Tibial nerve (tissue), 4 donors: Measurements from ENCODE around the gene DLST. TPM values are rescaled to one million over a fixed set of nuclear protein-coding genes. Genes with fewer than 3 reads are reported as not detected.

Source experiments
- DNase-seq, 2 donors: peaks; one replicate each; pipeline ENCODE4 v3.0.0-alpha.2; 2019; ENCODE audit warnings: low spot score in 2 of 2
- H3K27ac ChIP-seq, 4 donors: fragments of 200-600 bp; sonication (generic) in 3 of 4; one replicate each; pipeline ENCODE4 v1.5.1; 2017 to 2019; ENCODE audit warnings: mild to moderate bottlenecking in 1 of 4
- H3K27me3 ChIP-seq, 2 donors: fragments of 200-600 bp; sonication (generic) in 1 of 2; one replicate each; pipeline versions ENCODE4 v1.5.1 to v1.6.0; 2017 to 2019
- H3K36me3 ChIP-seq, 3 donors: fragments of 200-600 bp; sonication (generic); one replicate each; pipeline ENCODE4 v1.5.1; 2018 to 2019
- H3K4me1 ChIP-seq, 4 donors: fragments of 200-600 bp; sonication (generic) in 3 of 4; one replicate each; pipeline ENCODE4 v1.5.1; 2017 to 2019
- H3K4me3 ChIP-seq, 4 donors: fragments of 200-600 bp; sonication (generic) in 3 of 4; one replicate each; pipeline ENCODE4 v1.5.1; 2017 to 2019; ENCODE audit warnings: mild to moderate bottlenecking in 1 of 4, moderate library complexity in 1 of 4
- H3K9me3 ChIP-seq, 4 donors: fragments of 200-600 bp; sonication (generic) in 3 of 4; one replicate each; pipeline ENCODE4 v1.5.1; 2017 to 2019
- EP300 ChIP-seq, 2 donors: sonication (generic); formaldehyde crosslinking; IDR thresholded peaks; one replicate each; pipeline ENCODE4 v1.6.1; 2017; ENCODE audit warnings: antibody characterized with exemption in 2 of 2, mild to moderate bottlenecking in 1 of 2
- POLR2A ChIP-seq, 2 donors: fragments of 450-650 bp; IDR thresholded peaks; one replicate each; pipeline ENCODE4 v1.6.1; 2017; ENCODE audit warnings: antibody characterized with exemption in 2 of 2, mild to moderate bottlenecking in 2 of 2, moderate library complexity in 2 of 2
- WGBS, 2 donors: methylation state at CpG; one replicate each; pipeline ENCODE4 v1.1.5; 2018; 5-methylcytosine and 5-hydroxymethylcytosine counted together
- total RNA-seq, 4 donors: library from RNA; depleted of rRNA; stranded (reverse); fragments of >200 nt; gene quantifications; one replicate each; pipeline ENCODE4 v1.1.0, GENCODE V29; 2016
- TF ChIP-seq, protein P1 (sequence below), 5 experiments: fragments of 200-600 bp in 3 of 5; fragments of 450-650 bp in 2 of 5; sonication (generic) in 3 of 5; IDR thresholded peaks; one replicate each; pipeline ENCODE4 v1.5.1; 2016 to 2019; ENCODE audit warnings: antibody characterized with exemption in 5 of 5, mild to moderate bottlenecking in 3 of 5, moderate library complexity in 2 of 5

The DLST gene
- total RNA-seq, 4 donors from 2014 or later = 73.5 to 94.8 (median 87.2) TPM

DNA sequence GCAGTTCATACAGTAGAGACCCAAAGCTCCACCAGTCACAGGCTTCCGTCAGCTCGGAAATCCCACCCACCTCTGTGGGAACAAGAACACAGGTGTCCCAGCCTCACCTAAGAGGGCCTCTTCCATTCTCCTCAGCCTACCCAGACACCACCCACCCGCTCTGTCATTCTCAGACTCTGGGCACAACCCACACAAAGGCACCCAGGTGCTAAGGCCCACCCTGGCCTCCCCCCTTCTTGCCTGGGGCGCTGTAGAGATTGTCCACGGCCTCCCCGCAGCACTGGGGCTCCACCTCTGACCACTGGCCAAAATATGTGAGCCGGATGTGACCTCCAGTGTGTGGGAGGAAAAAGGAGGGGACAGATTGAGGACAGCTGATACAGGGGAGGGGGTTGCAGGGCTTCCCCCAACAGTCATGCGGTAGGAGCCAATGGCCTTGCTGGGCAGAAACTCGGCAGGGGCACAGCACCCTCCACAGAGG is 27.2 kb downstream of the DLST start:
- no peaks in the 10 kb centered on the region for H3K27me3 ChIP-seq
- peaks cover 0 to 16% (median 0%) of the 10 kb centered on the region in 3 donors for H3K36me3 ChIP-seq
- H3K9me3 ChIP-seq = no peaks in the 10 kb centered on the region
- WGBS, 2 donors = 46 to 68% methylated on average over 7 to 8 of the region's 9 CpGs
- no peak overlapping the region for H3K27ac ChIP-seq
- no peak for DNase-seq
- peaks cover 0 to 34% (median 11%) of the 10 kb centered on the region in 4 donors for H3K4me1 ChIP-seq
- TF ChIP-seq EP300 (IDR thresholded peaks at IDR 0.05) = no peak
- TF ChIP-seq, protein P1, sequence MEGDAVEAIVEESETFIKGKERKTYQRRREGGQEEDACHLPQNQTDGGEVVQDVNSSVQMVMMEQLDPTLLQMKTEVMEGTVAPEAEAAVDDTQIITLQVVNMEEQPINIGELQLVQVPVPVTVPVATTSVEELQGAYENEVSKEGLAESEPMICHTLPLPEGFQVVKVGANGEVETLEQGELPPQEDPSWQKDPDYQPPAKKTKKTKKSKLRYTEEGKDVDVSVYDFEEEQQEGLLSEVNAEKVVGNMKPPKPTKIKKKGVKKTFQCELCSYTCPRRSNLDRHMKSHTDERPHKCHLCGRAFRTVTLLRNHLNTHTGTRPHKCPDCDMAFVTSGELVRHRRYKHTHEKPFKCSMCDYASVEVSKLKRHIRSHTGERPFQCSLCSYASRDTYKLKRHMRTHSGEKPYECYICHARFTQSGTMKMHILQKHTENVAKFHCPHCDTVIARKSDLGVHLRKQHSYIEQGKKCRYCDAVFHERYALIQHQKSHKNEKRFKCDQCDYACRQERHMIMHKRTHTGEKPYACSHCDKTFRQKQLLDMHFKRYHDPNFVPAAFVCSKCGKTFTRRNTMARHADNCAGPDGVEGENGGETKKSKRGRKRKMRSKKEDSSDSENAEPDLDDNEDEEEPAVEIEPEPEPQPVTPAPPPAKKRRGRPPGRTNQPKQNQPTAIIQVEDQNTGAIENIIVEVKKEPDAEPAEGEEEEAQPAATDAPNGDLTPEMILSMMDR (IDR thresholded peaks at IDR 0.05) = no peak
- TF ChIP-seq POLR2A (IDR thresholded peaks at IDR 0.05) = no peak
- no peak overlapping the region for H3K4me3 ChIP-seq

DNA sequence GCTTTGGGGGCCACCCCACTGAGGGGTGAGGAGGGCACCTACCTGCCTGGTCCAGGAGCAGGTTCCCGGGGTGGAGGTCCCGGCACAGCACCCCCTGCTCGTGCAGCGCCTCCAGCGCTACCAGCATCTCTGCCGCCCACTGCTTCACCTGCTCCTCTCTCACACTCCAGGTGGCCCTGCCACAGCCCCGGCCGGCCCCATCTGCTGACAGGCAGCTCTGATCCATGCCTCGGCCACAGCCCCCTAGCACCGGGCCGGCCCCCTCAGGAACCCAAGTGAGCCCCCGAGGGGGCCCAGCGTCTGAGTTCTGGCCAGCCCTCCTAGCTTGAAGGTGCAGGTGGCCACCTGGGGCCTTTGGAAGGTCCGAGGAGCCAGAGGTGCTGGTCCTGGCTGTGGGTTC is 27.8 kb downstream of the DLST start:
- 86 to 87% methylated on average over 14 of the region's 14 CpGs for WGBS, 2 donors
- Histone ChIP-seq H3K27me3 (no peaks in the 10 kb centered on the region), H3K36me3 (peaks cover 0 to 10% (median 0%) of the 10 kb centered on the region in 3 donors), H3K4me1 (peaks cover 0 to 40% (median 15%) of the 10 kb centered on the region in 4 donors), H3K27ac (no peak overlapping the region), H3K9me3 (no peaks in the 10 kb centered on the region), H3K4me3 (no peak overlapping the region)
- no peak for TF ChIP-seq EP300 (IDR thresholded peaks at IDR 0.05)
- TF ChIP-seq, protein P1 (IDR thresholded peaks at IDR 0.05) = no peak
- TF ChIP-seq POLR2A (IDR thresholded peaks at IDR 0.05) = no peak
- no peak for DNase-seq

DNA sequence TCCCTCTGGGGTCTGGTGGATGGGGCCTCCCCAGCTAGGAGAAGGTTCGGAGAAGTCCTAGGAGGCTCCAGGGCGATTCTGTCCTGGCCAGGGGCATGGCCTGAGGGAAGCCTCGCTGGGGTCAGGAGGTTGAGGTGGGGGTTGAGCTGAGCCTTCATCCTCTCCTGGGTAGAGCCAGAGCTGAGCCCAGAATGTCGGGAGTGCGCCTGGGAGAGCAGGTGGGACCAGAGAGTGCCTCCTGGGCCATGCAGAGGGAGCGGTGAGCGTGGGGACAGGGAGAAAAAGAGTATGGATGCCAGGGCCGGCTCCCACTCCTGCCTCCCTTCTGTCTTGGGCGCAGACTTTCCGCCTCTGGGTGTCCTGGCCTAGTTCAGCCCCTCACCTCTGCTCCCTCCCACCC is 28.2 kb downstream of the DLST start:
- 83 to 88% methylated on average over 10 of the region's 10 CpGs for WGBS, 2 donors
- no peak for DNase-seq
- H3K36me3 ChIP-seq = peaks cover 0 to 8% (median 0%) of the 10 kb centered on the region in 3 donors
- no peak overlapping the region for H3K4me3 ChIP-seq
- peaks cover 0 to 40% (median 16%) of the 10 kb centered on the region in 4 donors for H3K4me1 ChIP-seq
- TF ChIP-seq, protein P1 (IDR thresholded peaks at IDR 0.05) = no peak
- TF ChIP-seq POLR2A (IDR thresholded peaks at IDR 0.05) (no peak), EP300 (IDR thresholded peaks at IDR 0.05) (no peak)
- H3K9me3 ChIP-seq = no peaks in the 10 kb centered on the region
- no peaks in the 10 kb centered on the region for H3K27me3 ChIP-seq
- H3K27ac ChIP-seq = no peak overlapping the region

DNA sequence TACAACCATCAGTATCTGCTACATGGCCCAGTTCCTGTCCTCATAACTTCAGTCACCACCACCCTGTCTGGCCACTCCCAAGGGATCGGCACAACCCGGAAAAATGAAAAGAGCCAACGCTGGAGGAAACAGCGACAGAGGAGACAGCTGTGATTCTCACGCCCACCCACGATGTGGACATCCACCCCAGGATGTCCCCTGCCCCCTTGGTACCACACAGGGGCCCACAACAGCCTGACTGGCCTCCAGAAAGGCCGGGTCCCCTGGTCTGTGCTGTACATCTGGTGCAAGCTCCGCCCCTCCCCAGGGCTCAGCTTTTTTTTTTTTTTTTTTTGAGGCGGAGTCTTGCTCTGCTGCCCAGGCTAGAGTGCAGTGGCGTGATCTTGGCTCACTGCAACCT is 28.8 kb downstream of the DLST start:
- peaks cover 0 to 40% (median 14%) of the 10 kb centered on the region in 4 donors for H3K4me1 ChIP-seq
- peaks cover 0 to 8% (median 0%) of the 10 kb centered on the region in 3 donors for H3K36me3 ChIP-seq
- no peaks in the 10 kb centered on the region for H3K9me3 ChIP-seq
- H3K27me3 ChIP-seq = no peaks in the 10 kb centered on the region
- no peak overlapping the region for H3K4me3 ChIP-seq
- DNase-seq = no peak
- 57 to 62% methylated on average over 10 of the region's 10 CpGs for WGBS, 2 donors
- H3K27ac ChIP-seq = no peak overlapping the region
- TF ChIP-seq, protein P1 (IDR thresholded peaks at IDR 0.05) = no peak
- TF ChIP-seq EP300 (IDR thresholded peaks at IDR 0.05) (no peak), POLR2A (IDR thresholded peaks at IDR 0.05) (no peak)

DNA sequence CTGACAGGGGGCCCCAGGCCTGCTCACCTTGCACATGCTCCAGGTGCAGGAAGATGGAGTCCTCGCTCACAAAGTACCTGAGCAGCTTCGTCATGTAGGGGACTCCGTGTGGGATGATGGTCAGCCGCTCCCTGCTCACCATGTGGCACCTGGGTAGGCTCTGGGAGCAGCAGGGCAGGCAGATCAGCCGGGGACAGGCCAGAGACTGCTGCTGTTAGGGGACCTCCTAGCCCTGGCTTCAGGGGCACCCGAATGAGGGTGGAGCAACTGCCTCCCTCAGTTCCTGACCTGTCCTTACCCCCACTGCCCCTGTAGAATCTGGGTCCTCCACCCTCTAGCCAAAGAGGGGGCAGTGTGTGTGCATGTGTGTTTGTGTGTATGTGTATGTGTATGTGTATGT is 29.5 kb downstream of the DLST start:
- H3K4me3 ChIP-seq = no peak overlapping the region
- no peak for DNase-seq
- WGBS, 2 donors = 89 to 92% methylated on average over 5 to 6 of the region's 6 CpGs
- no peak overlapping the region for H3K27ac ChIP-seq
- no peaks in the 10 kb centered on the region for H3K27me3 ChIP-seq
- peaks cover 0 to 40% (median 14%) of the 10 kb centered on the region in 4 donors for H3K4me1 ChIP-seq
- H3K9me3 ChIP-seq = no peaks in the 10 kb centered on the region
- peaks cover 0 to 8% (median 0%) of the 10 kb centered on the region in 3 donors for H3K36me3 ChIP-seq
- TF ChIP-seq POLR2A (IDR thresholded peaks at IDR 0.05) (no peak), EP300 (IDR thresholded peaks at IDR 0.05) (no peak)
- TF ChIP-seq, protein P1 (IDR thresholded peaks at IDR 0.05) = no peak
